HepG2 (cell line): ENCODE data around the gene TLE5. TPM values are rescaled to one million over a fixed set of nuclear protein-coding genes. Genes with fewer than 3 reads are reported as not detected.

ENCODE experiments used
- BATF2 ChIP-seq: sonication (generic); formaldehyde crosslinking; IDR thresholded peaks from 2 replicates; pipeline ENCODE4 v1.8.0; 2022; ENCODE audit warnings: mild to moderate bottlenecking, missing genetic modification reagents, moderate library complexity
- EED ChIP-seq: sonication (generic); formaldehyde crosslinking; IDR thresholded peaks from 2 replicates; pipeline ENCODE4 v1.5.0; 2020; ENCODE audit warnings: mild to moderate bottlenecking, missing genetic modification reagents
- KDM4B ChIP-seq: sonication (generic); formaldehyde crosslinking; IDR thresholded peaks from 2 replicates; pipeline ENCODE4 v1.4.0; 2020; ENCODE audit warnings: missing genetic modification reagents
- KDM6A ChIP-seq: IDR thresholded peaks from 2 replicates; pipeline ENCODE4 v1.6.1; 2016; ENCODE audit warnings: low read depth
- KLF16 ChIP-seq, 2 experiments: sonication (generic) in 1 of 2; formaldehyde crosslinking in 1 of 2; IDR thresholded peaks; 2 replicates each; pipeline versions ENCODE4 v1.6.1 to v1.8.0; 2016 to 2023; ENCODE audit warnings: missing genetic modification reagents in 2 of 2, missing compliant biosample characterization in 1 of 2
- MLX ChIP-seq: IDR thresholded peaks from 2 replicates; pipeline ENCODE4 v1.6.1; 2016
- NFKBIZ ChIP-seq: IDR thresholded peaks from 2 replicates; pipeline ENCODE4 v1.6.1; 2018; ENCODE audit warnings: missing genetic modification reagents, missing compliant biosample characterization
- NPAS2 ChIP-seq: sonication (generic); formaldehyde crosslinking; IDR thresholded peaks from 2 replicates; pipeline ENCODE4 v1.8.0; 2022; ENCODE audit warnings: mild to moderate bottlenecking, missing genetic modification reagents, borderline replicate concordance
- PATZ1 ChIP-seq: sonication (generic); formaldehyde crosslinking; IDR thresholded peaks from 2 replicates; pipeline ENCODE4 v1.4.0; 2020; ENCODE audit warnings: missing genetic modification reagents
- RARA ChIP-seq: IDR thresholded peaks from 2 replicates; pipeline ENCODE4 v1.6.1; 2016; ENCODE audit warnings: missing genetic modification reagents, missing compliant biosample characterization
- RELA ChIP-seq: sonication (generic); formaldehyde crosslinking; IDR thresholded peaks from 2 replicates; pipeline ENCODE4 v1.4.0; 2020; ENCODE audit warnings: missing genetic modification reagents
- SIN3B ChIP-seq: fragments of 150-350 bp; IDR thresholded peaks from 2 replicates; pipeline ENCODE4 v1.6.1; 2014; ENCODE audit warnings: low read length
- ZHX1 ChIP-seq: sonication (generic); formaldehyde crosslinking; IDR thresholded peaks from 2 replicates; pipeline ENCODE4 v1.8.1; 2022; ENCODE audit warnings: low read depth, mild to moderate bottlenecking, missing genetic modification reagents
- ZNF512B ChIP-seq: sonication (generic); formaldehyde crosslinking; IDR thresholded peaks from 2 replicates; pipeline ENCODE4 v1.5.1; 2020; ENCODE audit warnings: missing genetic modification reagents, mild to moderate bottlenecking, borderline replicate concordance
- ZNF574 ChIP-seq: sonication (generic); formaldehyde crosslinking; IDR thresholded peaks from 2 replicates; pipeline ENCODE4 v1.4.0; 2020; ENCODE audit warnings: missing genetic modification reagents
- ZNF577 ChIP-seq: sonication (generic); formaldehyde crosslinking; IDR thresholded peaks from 2 replicates; pipeline ENCODE4 v1.4.0; 2020; ENCODE audit warnings: mild to moderate bottlenecking, low read depth, missing genetic modification reagents, borderline replicate concordance
- ZSCAN20 ChIP-seq: sonication (generic); formaldehyde crosslinking; IDR thresholded peaks from 2 replicates; pipeline ENCODE4 v1.4.0; 2020; ENCODE audit warnings: missing genetic modification reagents, mild to moderate bottlenecking, borderline replicate concordance
- polyA plus RNA-seq, 8 experiments: library from polyadenylated mRNA; depleted of rRNA in 3 of 8; stranded (reverse) in 7 of 8; unstranded in 1 of 8; fragments of >200 nt; fragmentation: Illumina TruSeq in 4 of 8; extraction: Trizol in 4 of 8; gene quantifications; 2 replicates each; pipeline versions ENCODE4 v1.2.1 to v1.2.3, GENCODE V29; 2011 to 2016; ENCODE audit warnings: low read depth in 4 of 8, missing spikeins in 1 of 8, mixed read lengths in 1 of 8; ENCODE audit not compliant: insufficient read depth in 1 of 8
- total RNA-seq, 5 experiments: library from RNA; depleted of rRNA; stranded (reverse); fragments of >200 nt; fragmentation: Illumina TruSeq; extraction: Trizol; gene quantifications; 2 replicates each; pipeline ENCODE4 v1.2.3, GENCODE V29; 2016; ENCODE audit warnings: low read depth in 1 of 5

Gene TLE5
- total and polyA plus RNA-seq, 2 of the 13 experiments (the other 11 are each of a cell fraction or from before 2014, with no cell fraction given) = 62.8 to 189 TPM

- peak; percentile 12; the same call in 1 of the 2 replicates for TF ChIP-seq PATZ1 (CRISPR knock-in tag)
- TF ChIP-seq KDM6A (CRISPR knock-in tag) = 0 out of 2 replicates have a peak, but pooled peaks have one; percentile 22
- TF ChIP-seq ZNF574 (CRISPR knock-in tag) = no peak
- TF ChIP-seq NPAS2 (CRISPR knock-in tag) = no peak
- 0 out of 2 replicates have a peak, but pooled peaks have one; percentile 51 for TF ChIP-seq KDM4B
- TF ChIP-seq NFKBIZ (CRISPR knock-in tag) = no peak
- TF ChIP-seq ZNF577 (CRISPR knock-in tag) = no peak
- TF ChIP-seq EED (CRISPR knock-in tag) = no peak
- no peak for TF ChIP-seq BATF2 (CRISPR knock-in tag)
- TF ChIP-seq MLX (CRISPR knock-in tag) = peak; percentile 97
- TF ChIP-seq ZNF512B = no peak
- no peak for TF ChIP-seq ZSCAN20 (CRISPR knock-in tag)
- no peak for TF ChIP-seq RELA (CRISPR knock-in tag)
- TF ChIP-seq KLF16 (CRISPR knock-in tag; IDR thresholded peaks at IDR 0.05) = peak in 1 of 2 experiments; percentile 39; a peak in 1 of 4 replicates
- TF ChIP-seq ZHX1 (CRISPR knock-in tag) = no peak
- TF ChIP-seq SIN3B = no peak
- peak; percentile 64 for TF ChIP-seq RARA (CRISPR knock-in tag)
Measured at GRCh38 chr19:3066482-3067049, 4.3 kb upstream of the TLE5 start (continued).
